IPS-20b (cell line): ENCODE data around the gene LIPF.

Experiments used
- H3K27ac ChIP-seq: one replicate; pipeline ENCODE4 v1.5.1; 2013; ENCODE audit warnings: low read length
- H3K27me3 ChIP-seq: 2 replicates; pipeline ENCODE4 v1.6.1; 2013; ENCODE audit warnings: mild to moderate bottlenecking, low read length, inconsistent platforms; ENCODE audit not compliant: insufficient read depth
- H3K36me3 ChIP-seq: 2 replicates; pipeline ENCODE4 v1.6.1; 2013; ENCODE audit warnings: low read depth, mild to moderate bottlenecking, inconsistent platforms, low read length, moderate library complexity; ENCODE audit not compliant: insufficient read depth
- H3K4me1 ChIP-seq: 2 replicates; pipeline ENCODE4 v1.6.1; 2013; ENCODE audit warnings: mild to moderate bottlenecking, control low read depth, inconsistent platforms, low read length, moderate library complexity; ENCODE audit not compliant: insufficient read depth
- H3K4me3 ChIP-seq: 2 replicates; pipeline ENCODE4 v1.5.1; 2013; ENCODE audit warnings: mild to moderate bottlenecking, low read length, inconsistent platforms
- H3K9ac ChIP-seq: 2 replicates; pipeline ENCODE4 v1.6.1; 2013; ENCODE audit warnings: low read depth, mild to moderate bottlenecking, inconsistent platforms, low read length, moderate library complexity
- H3K9me3 ChIP-seq: 2 replicates; pipeline ENCODE4 v1.6.1; 2013; ENCODE audit warnings: mild to moderate bottlenecking, low read depth, low read length, inconsistent platforms; ENCODE audit not compliant: insufficient read depth

The LIPF gene, protein sequence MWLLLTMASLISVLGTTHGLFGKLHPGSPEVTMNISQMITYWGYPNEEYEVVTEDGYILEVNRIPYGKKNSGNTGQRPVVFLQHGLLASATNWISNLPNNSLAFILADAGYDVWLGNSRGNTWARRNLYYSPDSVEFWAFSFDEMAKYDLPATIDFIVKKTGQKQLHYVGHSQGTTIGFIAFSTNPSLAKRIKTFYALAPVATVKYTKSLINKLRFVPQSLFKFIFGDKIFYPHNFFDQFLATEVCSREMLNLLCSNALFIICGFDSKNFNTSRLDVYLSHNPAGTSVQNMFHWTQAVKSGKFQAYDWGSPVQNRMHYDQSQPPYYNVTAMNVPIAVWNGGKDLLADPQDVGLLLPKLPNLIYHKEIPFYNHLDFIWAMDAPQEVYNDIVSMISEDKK

DNA sequence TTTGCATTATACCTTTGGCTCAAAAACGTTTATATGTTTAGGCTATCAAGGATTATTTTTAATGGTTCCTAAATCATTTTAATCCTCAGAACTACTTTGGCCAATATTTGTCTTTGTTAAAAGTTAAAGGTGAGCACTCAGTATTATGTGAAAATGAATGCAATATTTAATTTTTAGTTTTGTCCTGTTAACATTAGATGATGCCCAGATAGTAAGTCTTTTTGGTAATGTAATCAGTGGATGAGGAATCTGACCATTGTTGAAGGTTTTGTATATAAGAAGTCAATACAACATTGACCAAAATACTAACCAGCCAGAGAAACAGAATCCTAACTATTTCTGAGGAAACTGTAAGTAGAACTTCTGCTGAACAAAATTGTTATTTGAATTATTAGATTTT, at the start of gene LIPF:
Gene LIPF (plus strand): TSS at position 301 of the 400 bp plus-strand sequence. CDS start 2,856 bp downstream, outside the sequence.
- no peaks in the 10 kb centered on the region for H3K4me1 ChIP-seq
- no peaks in the 10 kb centered on the region for H3K36me3 ChIP-seq
- no peaks in the 10 kb centered on the region for H3K27me3 ChIP-seq
- H3K9ac ChIP-seq = no peak within 1 kb of the TSS
- no peaks in the 10 kb centered on the region for H3K9me3 ChIP-seq
- no peak within 1 kb of the TSS for H3K27ac ChIP-seq
- H3K4me3 ChIP-seq = no peak within 1 kb of the TSS

DNA sequence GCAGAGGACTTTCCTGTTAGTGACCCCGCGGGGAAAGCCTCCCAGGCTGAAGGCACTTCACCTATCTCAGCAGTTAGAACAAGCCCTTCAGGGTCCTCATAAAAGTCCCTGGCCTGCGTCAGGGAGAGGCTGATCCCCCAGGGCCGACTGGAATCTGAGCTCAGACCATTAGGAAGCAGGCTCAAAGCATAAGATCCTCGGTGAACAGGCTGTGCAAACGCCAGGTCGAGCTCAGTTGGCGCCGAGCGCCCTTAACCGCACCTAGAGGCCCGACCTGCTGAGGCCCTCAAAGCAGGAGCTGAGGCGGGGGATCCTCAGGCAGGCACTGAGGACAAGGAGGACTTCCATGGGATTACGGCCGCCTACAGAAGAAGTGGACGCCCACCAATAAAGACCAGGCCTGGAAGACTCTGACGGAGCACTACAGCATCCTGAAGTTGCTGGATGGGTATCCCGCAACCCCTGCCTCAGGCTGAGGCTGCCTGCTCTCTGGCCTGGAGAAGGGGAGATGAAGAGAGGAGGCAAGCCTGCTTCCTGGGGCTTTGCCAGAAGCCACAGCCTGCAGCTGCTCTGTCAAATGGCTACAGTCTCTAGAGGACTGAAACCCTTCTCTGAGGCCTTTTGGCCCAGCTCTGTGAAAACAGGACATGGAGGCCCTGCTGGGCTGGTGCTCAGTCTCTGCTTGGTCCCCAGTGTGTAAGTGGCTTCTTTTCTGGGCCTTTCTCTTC, 47.8 kb upstream of the LIPF start:
- peaks cover 5% of the 10 kb centered on the region; the same call in 1 of the 2 replicates for H3K9me3 ChIP-seq
- no peaks in the 10 kb centered on the region for H3K27me3 ChIP-seq
- H3K27ac ChIP-seq = no peak overlapping the region
- H3K9ac ChIP-seq = no peak overlapping the region
- no peaks in the 10 kb centered on the region for H3K36me3 ChIP-seq
- H3K4me3 ChIP-seq = no peak overlapping the region
- H3K4me1 ChIP-seq = no peaks in the 10 kb centered on the region

DNA sequence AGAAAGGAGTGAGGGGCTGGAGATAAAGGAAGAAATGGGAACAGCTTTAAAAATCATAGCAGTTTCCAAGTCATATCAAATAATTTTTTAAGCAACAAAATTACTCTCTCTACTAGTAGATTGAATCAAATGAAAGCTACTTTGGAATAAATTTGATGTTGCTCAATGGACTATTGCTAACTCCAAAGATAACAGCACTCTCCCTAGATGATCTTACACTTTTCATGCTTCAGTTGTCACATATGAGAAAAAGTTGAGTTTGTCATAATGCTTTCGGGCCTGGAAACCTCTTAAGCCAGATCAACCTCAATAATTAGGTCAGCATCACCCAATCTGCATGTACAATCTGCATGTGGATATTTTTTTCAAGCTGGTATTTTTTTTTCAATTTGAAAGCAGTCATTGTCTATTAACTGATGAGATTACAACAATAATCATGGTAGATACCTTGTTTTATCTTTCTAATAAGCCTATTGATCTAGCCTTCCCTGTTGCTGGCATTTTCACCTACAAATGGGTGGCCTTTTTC, 46.4 kb upstream of the LIPF start:
- H3K27me3 ChIP-seq = no peaks in the 10 kb centered on the region
- H3K4me3 ChIP-seq = no peak overlapping the region
- no peak overlapping the region for H3K9ac ChIP-seq
- no peaks in the 10 kb centered on the region for H3K4me1 ChIP-seq
- no peak overlapping the region for H3K27ac ChIP-seq
- H3K36me3 ChIP-seq = no peaks in the 10 kb centered on the region
- peaks cover 5% of the 10 kb centered on the region; the same call in 1 of the 2 replicates for H3K9me3 ChIP-seq

DNA sequence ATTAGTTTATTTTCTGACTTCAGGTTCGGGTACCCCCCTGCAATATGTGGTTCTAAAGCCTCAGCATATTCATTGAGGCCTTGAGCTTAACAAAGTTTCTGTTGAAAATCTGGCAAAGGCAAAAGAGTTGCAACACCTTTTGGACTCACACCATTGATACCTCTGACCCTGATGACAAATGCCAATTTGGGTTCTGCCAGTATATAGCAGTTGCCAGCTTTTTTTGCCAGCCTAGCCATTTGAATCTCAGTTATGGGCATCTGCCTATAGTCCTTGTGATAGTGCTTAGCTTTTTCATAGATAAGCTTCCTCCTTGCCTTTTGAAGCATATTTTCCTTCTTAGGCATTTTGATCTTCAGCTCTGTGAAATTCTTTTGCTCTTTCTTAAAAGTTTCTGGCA, 45.7 kb upstream of the LIPF start:
- Histone ChIP-seq H3K9ac (no peak overlapping the region), H3K4me3 (no peak overlapping the region), H3K4me1 (no peaks in the 10 kb centered on the region), H3K27me3 (no peaks in the 10 kb centered on the region), H3K36me3 (no peaks in the 10 kb centered on the region), H3K9me3 (peaks cover 5% of the 10 kb centered on the region; the same call in 1 of the 2 replicates), H3K27ac (no peak overlapping the region)

DNA sequence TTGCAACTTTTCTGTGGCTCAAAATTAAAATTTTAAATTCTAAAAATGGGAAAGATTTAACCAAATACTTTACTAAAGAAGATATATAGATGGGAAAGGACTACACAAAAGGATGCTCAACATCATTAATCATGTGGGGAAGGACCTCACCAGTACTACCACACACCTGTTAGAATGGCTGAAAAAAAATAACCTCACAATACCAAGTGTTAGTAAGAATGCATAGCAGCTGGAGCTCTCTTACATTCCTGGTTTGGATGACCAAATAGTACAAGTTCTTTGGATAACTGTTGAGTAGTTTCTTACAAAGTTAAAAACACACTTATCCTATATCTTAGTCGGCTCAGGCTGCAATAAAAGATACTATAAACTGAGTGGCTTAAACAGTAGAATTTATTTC, 43.8 kb upstream of the LIPF start:
- no peaks in the 10 kb centered on the region for H3K27me3 ChIP-seq
- no peak overlapping the region for H3K27ac ChIP-seq
- no peaks in the 10 kb centered on the region for H3K4me1 ChIP-seq
- H3K9me3 ChIP-seq = no peaks in the 10 kb centered on the region
- H3K36me3 ChIP-seq = no peaks in the 10 kb centered on the region
- H3K4me3 ChIP-seq = no peak overlapping the region
- no peak overlapping the region for H3K9ac ChIP-seq

DNA sequence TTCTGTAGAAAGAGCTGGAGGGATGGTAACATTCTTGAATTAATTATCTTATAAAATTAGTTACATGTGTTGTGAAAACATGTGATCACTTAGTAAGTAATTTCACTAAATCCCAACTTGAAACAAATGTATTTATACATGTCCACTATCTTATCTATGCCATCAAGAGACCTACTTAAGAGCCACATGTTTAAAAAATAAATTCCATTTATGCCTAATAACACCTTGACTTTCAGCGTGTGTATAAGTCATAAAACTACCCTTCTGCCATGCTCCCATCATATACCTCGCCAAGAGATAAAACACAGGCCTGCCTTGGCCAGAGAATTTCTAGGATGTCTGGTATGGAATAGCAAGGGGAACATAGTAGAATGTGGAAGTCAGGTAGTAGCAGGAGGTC, 40.4 kb upstream of the LIPF start:
- H3K36me3 ChIP-seq = no peaks in the 10 kb centered on the region
- H3K4me1 ChIP-seq = no peaks in the 10 kb centered on the region
- no peaks in the 10 kb centered on the region for H3K9me3 ChIP-seq
- no peak overlapping the region for H3K27ac ChIP-seq
- no peak overlapping the region for H3K9ac ChIP-seq
- no peak overlapping the region for H3K4me3 ChIP-seq
- H3K27me3 ChIP-seq = no peaks in the 10 kb centered on the region

DNA sequence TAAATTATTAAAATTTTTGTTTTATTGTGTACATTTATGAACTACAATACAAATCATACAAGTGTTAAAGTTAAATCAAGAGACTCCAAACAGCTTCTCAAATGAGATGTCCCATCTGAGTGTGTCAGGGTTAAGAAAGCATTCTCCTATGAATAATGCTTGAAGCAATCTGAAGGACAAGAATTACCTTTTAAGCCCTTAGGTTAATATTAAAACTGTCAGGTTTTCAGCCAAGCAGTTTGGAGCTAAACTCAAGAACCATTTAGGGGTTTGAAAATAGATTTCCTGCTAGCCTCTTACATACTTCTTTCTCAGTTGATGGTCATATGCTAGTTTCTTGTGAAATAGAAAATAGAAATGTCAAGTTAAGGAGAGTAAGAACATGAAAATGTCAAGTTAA, 39.4 kb upstream of the LIPF start:
- no peak overlapping the region for H3K9ac ChIP-seq
- no peaks in the 10 kb centered on the region for H3K36me3 ChIP-seq
- H3K27ac ChIP-seq = no peak overlapping the region
- H3K4me1 ChIP-seq = no peaks in the 10 kb centered on the region
- H3K9me3 ChIP-seq = no peaks in the 10 kb centered on the region
- H3K27me3 ChIP-seq = no peaks in the 10 kb centered on the region
- no peak overlapping the region for H3K4me3 ChIP-seq

DNA sequence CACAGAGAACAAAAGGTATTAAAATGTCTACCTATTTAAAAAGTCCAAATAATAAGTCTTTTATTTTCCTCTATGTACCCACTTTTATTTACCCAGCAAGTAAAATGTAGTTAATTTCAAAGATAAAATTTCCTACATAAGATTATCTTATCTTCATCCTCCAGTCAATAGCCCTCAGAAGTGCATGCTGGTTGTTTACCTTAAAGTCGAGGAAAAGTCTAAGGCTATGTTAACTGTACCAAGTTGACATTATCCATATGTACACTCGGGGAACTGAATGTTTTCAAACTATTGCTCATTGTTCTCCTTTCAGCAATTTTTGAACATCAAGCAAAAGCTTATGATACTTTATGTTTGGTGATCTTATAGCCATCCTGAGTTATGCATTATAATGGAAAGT, 24.1 kb upstream of the LIPF start:
- H3K4me3 ChIP-seq = no peak overlapping the region
- H3K36me3 ChIP-seq = no peaks in the 10 kb centered on the region
- no peak overlapping the region for H3K27ac ChIP-seq
- peaks cover 8% of the 10 kb centered on the region; the same call in 1 of the 2 replicates for H3K9me3 ChIP-seq
- no peaks in the 10 kb centered on the region for H3K27me3 ChIP-seq
- no peaks in the 10 kb centered on the region for H3K4me1 ChIP-seq
- H3K9ac ChIP-seq = no peak overlapping the region

DNA sequence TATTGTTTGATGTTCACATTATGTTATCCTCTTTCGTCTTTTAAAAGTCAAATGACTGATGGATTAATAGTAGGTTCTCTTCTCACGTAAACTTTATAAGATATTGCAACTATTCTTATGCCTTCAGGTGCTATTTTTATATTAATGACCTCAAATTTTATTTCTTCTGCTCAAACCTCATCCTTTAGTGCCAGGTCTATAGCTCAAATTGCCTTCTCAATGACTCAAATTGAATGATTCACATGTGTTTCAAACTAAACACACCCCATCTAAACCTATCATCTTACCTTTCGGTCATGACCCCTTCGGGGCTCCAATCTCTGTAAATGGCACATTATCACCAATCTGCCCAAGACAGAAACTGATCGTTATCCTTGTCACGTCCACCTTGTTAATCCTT, 22.0 kb upstream of the LIPF start:
- H3K36me3 ChIP-seq = no peaks in the 10 kb centered on the region
- H3K27ac ChIP-seq = no peak overlapping the region
- peaks cover 3% of the 10 kb centered on the region; the same call in 1 of the 2 replicates for H3K9me3 ChIP-seq
- H3K9ac ChIP-seq = no peak overlapping the region
- H3K27me3 ChIP-seq = no peaks in the 10 kb centered on the region
- no peak overlapping the region for H3K4me3 ChIP-seq
- no peaks in the 10 kb centered on the region for H3K4me1 ChIP-seq

DNA sequence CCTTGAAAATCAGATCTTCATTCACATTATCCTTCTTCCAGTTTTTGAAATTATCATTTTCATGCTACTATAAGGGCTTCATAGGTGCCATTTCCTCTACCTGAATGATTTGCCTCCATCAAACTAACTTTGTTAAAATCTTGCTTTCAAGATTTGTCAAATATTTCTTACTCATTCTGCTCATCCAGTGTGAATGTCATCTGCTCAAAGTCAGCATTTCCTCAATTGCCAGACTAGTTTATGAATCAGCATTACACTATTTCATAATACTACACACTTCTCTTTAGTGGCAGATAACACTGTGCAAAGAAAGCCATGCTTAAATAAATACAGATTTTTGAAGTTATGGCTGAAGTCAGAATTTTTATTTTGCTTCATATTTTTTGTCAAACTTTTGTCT, 21.3 kb upstream of the LIPF start:
- Histone ChIP-seq H3K4me1 (no peaks in the 10 kb centered on the region), H3K36me3 (no peaks in the 10 kb centered on the region), H3K9ac (no peak overlapping the region), H3K4me3 (no peak overlapping the region), H3K27ac (no peak overlapping the region), H3K9me3 (peaks cover 3% of the 10 kb centered on the region; the same call in 1 of the 2 replicates), H3K27me3 (no peaks in the 10 kb centered on the region)

DNA sequence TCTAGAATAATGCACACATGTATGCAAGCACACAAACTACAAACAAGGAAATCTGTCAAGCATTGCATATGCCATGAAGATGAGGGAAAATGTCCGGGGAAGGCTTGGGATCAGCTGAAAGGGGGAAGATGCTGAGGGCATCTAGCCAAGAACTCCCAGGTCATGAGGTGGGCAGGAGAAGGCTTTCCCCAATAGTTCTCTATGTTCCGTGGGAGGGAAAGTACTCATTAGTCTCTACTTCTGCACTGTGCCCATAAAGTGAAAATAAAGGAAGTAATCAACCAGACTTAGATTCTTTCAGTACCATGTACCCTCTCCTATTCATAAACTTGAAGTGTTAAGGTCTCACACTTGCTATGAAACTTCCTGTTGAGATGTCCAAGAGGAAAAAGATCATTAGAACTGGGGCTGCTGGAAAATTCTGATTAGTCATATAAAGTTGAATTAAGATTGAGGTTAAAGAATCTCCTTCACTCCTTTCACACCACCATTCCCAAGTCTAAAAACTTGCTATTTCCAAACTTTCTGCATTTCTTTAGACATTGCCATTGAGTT, 17.1 kb upstream of the LIPF start:
- H3K4me3 ChIP-seq = no peak overlapping the region
- H3K27ac ChIP-seq = no peak overlapping the region
- no peaks in the 10 kb centered on the region for H3K36me3 ChIP-seq
- no peaks in the 10 kb centered on the region for H3K27me3 ChIP-seq
- H3K9ac ChIP-seq = no peak overlapping the region
- H3K9me3 ChIP-seq = no peaks in the 10 kb centered on the region
- H3K4me1 ChIP-seq = no peaks in the 10 kb centered on the region
